Dermis blood vessel endothelial cell (primary cell): ENCODE results near the gene CHMP4A. TPM values are rescaled to one million over a fixed set of nuclear protein-coding genes. Genes with fewer than 3 reads are reported as not detected.

Experiments
- DNase-seq: peaks from one replicate; pipeline ENCODE4 v3.0.0; 2010
- total RNA-seq: library from RNA; depleted of rRNA; stranded (reverse); fragments of >200 nt; gene quantifications from 2 replicates; pipeline ENCODE4 v1.2.3, GENCODE V29; 2014

CHMP4A gene
- total RNA-seq, 1 donor from 2014 or later = 39.3 TPM

GRCh38 chr14:24177041-24177825, 36.1 kb downstream of the CHMP4A start:
- no peak for DNase-seq

- DNase-seq = no peak
Observed at GRCh38 chr14:24176599-24176998, 36.7 kb downstream of the CHMP4A start.

- no peak for DNase-seq
Observed at GRCh38 chr14:24172871-24173281, 40.4 kb downstream of the CHMP4A start.

- DNase-seq = no peak
Observed at GRCh38 chr14:24172261-24172860, 40.9 kb downstream of the CHMP4A start.

GRCh38 chr14:24171422-24172260, 41.6 kb downstream of the CHMP4A start, which contains the start of gene REC8:
TSS of gene REC8 (plus strand) at chr14:24172080. CDS start at chr14:24172553, 473 bp downstream.
- DNase-seq = peak; percentile 97

GRCh38 chr14:24167469-24168114, 45.7 kb downstream of the CHMP4A start:
- DNase-seq = no peak

GRCh38 chr14:24165785-24166184, 47.5 kb downstream of the CHMP4A start:
- DNase-seq = no peak

- DNase-seq = no peak
Observed at GRCh38 chr14:24164518-24164991, 48.7 kb downstream of the CHMP4A start.

GRCh38 chr14:24162093-24162492, 51.2 kb downstream of the CHMP4A start:
- peak; percentile 37 for DNase-seq

GRCh38 chr14:24160850-24161804, 52.2 kb downstream of the CHMP4A start, which contains the start of gene IRF9:
TSS of gene IRF9 (plus strand) at chr14:24161265. CDS start at chr14:24162145, 880 bp downstream.
- peak; percentile 97 for DNase-seq

- no peak for DNase-seq
Observed at GRCh38 chr14:24160499-24160849, 52.8 kb downstream of the CHMP4A start.

- DNase-seq = no peak
Observed at GRCh38 chr14:24159777-24160498, 53.4 kb downstream of the CHMP4A start.

Other genes with a start within 250 kb of the CHMP4A start
- 11.6 and 12.6 TPM in 2 replicates for gene DHRS4L2, start 224.6 kb downstream of the CHMP4A start, total RNA-seq
- 0.05 TPM in 1 of 2 replicates, not detected in the other for gene CARMIL3, start 161.5 kb downstream of the CHMP4A start, total RNA-seq
- not detected in 2 replicates for gene CPNE6, start 141.9 kb downstream of the CHMP4A start, total RNA-seq
- gene PCK2, start 119.2 kb downstream of the CHMP4A start, total RNA-seq = 5.8 and 10.5 TPM in 2 replicates
- gene DCAF11, start 98.7 kb downstream of the CHMP4A start, total RNA-seq = 90.7 and 93.9 TPM in 2 replicates
- gene NRL, start 98.5 kb downstream of the CHMP4A start, total RNA-seq = 0.88 and 2.6 TPM in 2 replicates
- gene FITM1, start 82.8 kb downstream of the CHMP4A start, total RNA-seq = 0.42 and 0.51 TPM in 2 replicates
- gene PSME1, start 77.3 kb downstream of the CHMP4A start, total RNA-seq = 167 TPM in 2 replicates
- 21.4 and 26.4 TPM in 2 replicates for gene EMC9, start 71.9 kb downstream of the CHMP4A start, total RNA-seq
- 108 and 110 TPM in 2 replicates for gene PSME2, start 66.9 kb downstream of the CHMP4A start, total RNA-seq
- gene RNF31, start 66.0 kb downstream of the CHMP4A start, total RNA-seq = 53.2 and 54.1 TPM in 2 replicates
- gene IRF9, start 52.2 kb downstream of the CHMP4A start, total RNA-seq = 37.8 and 55.5 TPM in 2 replicates
- 2.7 and 4.2 TPM in 2 replicates for gene REC8, start 41.4 kb downstream of the CHMP4A start, total RNA-seq
- 28.8 and 60.6 TPM in 2 replicates for gene IPO4, start 24.7 kb downstream of the CHMP4A start, total RNA-seq
- gene TM9SF1, start 18.0 kb downstream of the CHMP4A start, total RNA-seq = 63.5 and 82.5 TPM in 2 replicates
- not detected in 2 replicates for gene TSSK4, start 7.8 kb downstream of the CHMP4A start, total RNA-seq
- 5.9 and 23.7 TPM in 2 replicates for gene MDP1, start 2.6 kb upstream of the CHMP4A start, total RNA-seq
- 197 and 248 TPM in 2 replicates for gene NEDD8, start 18.9 kb upstream of the CHMP4A start, total RNA-seq
- gene GMPR2, start 19.4 kb upstream of the CHMP4A start, total RNA-seq = 108 and 121 TPM in 2 replicates
- gene TINF2, start 29.1 kb upstream of the CHMP4A start, total RNA-seq = 68.4 and 71.7 TPM in 2 replicates
- 0.17 and 0.51 TPM in 2 replicates for gene TGM1, start 49.7 kb upstream of the CHMP4A start, total RNA-seq
- gene RABGGTA, start 58.1 kb upstream of the CHMP4A start, total RNA-seq = 27.9 and 28.6 TPM in 2 replicates
- 10.6 and 16.7 TPM in 2 replicates for gene DHRS1, start 86.3 kb upstream of the CHMP4A start, total RNA-seq
- gene NOP9, start 86.4 kb upstream of the CHMP4A start, total RNA-seq = 30.1 and 33.5 TPM in 2 replicates
- 4.6 and 7.5 TPM in 2 replicates for gene CIDEB, start 94.5 kb upstream of the CHMP4A start, total RNA-seq
- 5.9 and 9.7 TPM in 2 replicates for gene LTB4R2, start 96.7 kb upstream of the CHMP4A start, total RNA-seq
- 3.5 and 3.6 TPM in 2 replicates for gene LTB4R, start 98.0 kb upstream of the CHMP4A start, total RNA-seq
- 68.4 and 138 TPM in 2 replicates for gene ADCY4, start 121.6 kb upstream of the CHMP4A start, total RNA-seq
- gene RIPK3, start 126.5 kb upstream of the CHMP4A start, total RNA-seq = 4.7 and 5.8 TPM in 2 replicates
- 8.8 and 11.1 TPM in 2 replicates for gene NFATC4, start 154.7 kb upstream of the CHMP4A start, total RNA-seq
- 12.6 and 17.0 TPM in 2 replicates for gene NYNRIN, start 185.5 kb upstream of the CHMP4A start, total RNA-seq
- gene CBLN3, start 216.2 kb upstream of the CHMP4A start, total RNA-seq = 0.84 and 1.0 TPM in 2 replicates
- 55.5 and 67.0 TPM in 2 replicates for gene KHNYN, start 216.5 kb upstream of the CHMP4A start, total RNA-seq
- 9.3 and 79.1 TPM in 2 replicates for gene SDR39U1, start 229.3 kb upstream of the CHMP4A start, total RNA-seq